ENCODE measurements around the gene SIX4. TPM values are rescaled to one million over a fixed set of nuclear protein-coding genes. Genes with fewer than 3 reads are reported as not detected.
"Not testable (repeated sequence)": the region's sequence is repeated elsewhere in the genome, so short reads cannot be mapped to it uniquely, and the experiment has no call there.

The SIX4 gene
- under 1 TPM; 0.22 to 0.61 (median 0.51) TPM for polyA plus RNA-seq

GRCh38 chr14:60723907-60724618 lies at the start of gene SIX4:
SIX4 (minus strand) TSS chr14:60724351; CDS start chr14:60724074, 277 bp downstream.
- no peak within 1 kb of the TSS for H3K27ac ChIP-seq (ENCODE audit: low read depth, low read length)
- WGBS, 3 donors, result 2 to 5% (median 3%) methylated on average over 28 to 36 of the region's 36 CpGs

GRCh38 chr14:60773558-60773957 lies 49.4 kb upstream of the SIX4 start:
- H3K27ac ChIP-seq (ENCODE audit: low read depth, low read length), result no peak overlapping the region

GRCh38 chr14:60771117-60771516 lies 47.0 kb upstream of the SIX4 start:
- WGBS, 3 donors, result 41 to 48% (median 41%) methylated on average over 2 of the region's 2 CpGs
- H3K27ac ChIP-seq (ENCODE audit: low read depth, low read length), result no peak overlapping the region

GRCh38 chr14:60768602-60769001 lies 44.5 kb upstream of the SIX4 start:
- no peak overlapping the region for H3K27ac ChIP-seq (ENCODE audit: low read depth, low read length)
- 94 to 99% (median 95%) methylated on average over 2 of the region's 2 CpGs for WGBS, 3 donors

- no peak overlapping the region for H3K27ac ChIP-seq (ENCODE audit: low read depth, low read length)
- WGBS, 3 donors, result 73 to 89% (median 85%) methylated on average over 3 of the region's 3 CpGs
These were observed 36.7 kb upstream of the SIX4 start for GRCh38 chr14:60760644-60761364.

GRCh38 chr14:60760209-60760608 lies 36.1 kb upstream of the SIX4 start:
- WGBS, 3 donors, result 68 to 91% (median 76%) methylated on average over 1 of the region's 1 CpG
- H3K27ac ChIP-seq (ENCODE audit: low read depth, low read length), result no peak overlapping the region

- WGBS, 3 donors, result 48 to 87% (median 54%) methylated on average over 2 of the region's 2 CpGs
- H3K27ac ChIP-seq (ENCODE audit: low read depth, low read length), result no peak overlapping the region
These were observed 34.7 kb upstream of the SIX4 start for GRCh38 chr14:60758885-60759284.

- no peak overlapping the region for H3K27ac ChIP-seq (ENCODE audit: low read depth, low read length)
- WGBS, 3 donors, result 51 to 97% (median 63%) methylated on average over 1 of the region's 1 CpG
These were observed 33.4 kb upstream of the SIX4 start for GRCh38 chr14:60757567-60758002.

GRCh38 chr14:60756847-60757246 lies 32.7 kb upstream of the SIX4 start:
- no peak overlapping the region for H3K27ac ChIP-seq (ENCODE audit: low read depth, low read length)
- 19 to 46% (median 29%) methylated on average over 1 of the region's 1 CpG for WGBS, 3 donors

GRCh38 chr14:60753264-60754119 lies 29.3 kb upstream of the SIX4 start:
- WGBS, 3 donors, result 52 to 88% (median 62%) methylated on average over 7 of the region's 7 CpGs
- H3K27ac ChIP-seq (ENCODE audit: low read depth, low read length), result no peak overlapping the region

GRCh38 chr14:60744566-60744965 lies 20.4 kb upstream of the SIX4 start:
- no peak overlapping the region for H3K27ac ChIP-seq (ENCODE audit: low read depth, low read length)

- H3K27ac ChIP-seq (ENCODE audit: low read depth, low read length), result no peak overlapping the region
- WGBS, 3 donors, result 73 to 80% (median 76%) methylated on average over 4 of the region's 4 CpGs
These were observed 14.8 kb upstream of the SIX4 start for GRCh38 chr14:60738843-60739508.

- 27 to 51% (median 47%) methylated on average over 4 of the region's 4 CpGs for WGBS, 3 donors
- H3K27ac ChIP-seq (ENCODE audit: low read depth, low read length), result no peak overlapping the region
These were observed 12.3 kb upstream of the SIX4 start for GRCh38 chr14:60736494-60736893.

GRCh38 chr14:60735416-60735815 lies 11.3 kb upstream of the SIX4 start:
- H3K27ac ChIP-seq (ENCODE audit: low read depth, low read length), result no peak overlapping the region
- 10 to 20% (median 16%) methylated on average over 5 of the region's 5 CpGs for WGBS, 3 donors

- WGBS, 3 donors, result 2 to 3% (median 3%) methylated on average over 33 of the region's 33 CpGs
- no peak within 1 kb of the TSS for H3K27ac ChIP-seq (ENCODE audit: low read depth, low read length)
These were observed 10.5 kb upstream of the SIX4 start, which contains the start of gene MNAT1 for GRCh38 chr14:60734465-60735242. MNAT1 (plus strand) TSS chr14:60734761; CDS start chr14:60734863, 102 bp downstream.

GRCh38 chr14:60732840-60733483 lies 8.8 kb upstream of the SIX4 start:
- 63 to 79% (median 65%) methylated on average over 4 of the region's 4 CpGs for WGBS, 3 donors
- H3K27ac ChIP-seq (ENCODE audit: low read depth, low read length), result no peak overlapping the region

- WGBS, 3 donors, result 90 to 96% (median 93%) methylated on average over 5 of the region's 5 CpGs
- not testable (repeated sequence) for H3K27ac ChIP-seq (ENCODE audit: low read depth, low read length)
These were observed 7.1 kb upstream of the SIX4 start for GRCh38 chr14:60731291-60731690.

All from adipose tissue (tissue), 3 donors.